Osteoblast (primary cell): ENCODE results near the gene SUPV3L1. TPM values are rescaled to one million over a fixed set of nuclear protein-coding genes. Genes with fewer than 3 reads are reported as not detected.

Experiments
- DNase-seq: peaks from one replicate; pipeline ENCODE4 v3.0.0; 2011; ENCODE audit warnings: low spot score, mixed read lengths; ENCODE audit not compliant: insufficient read length; ENCODE audit errors: missing footprints
- H2AFZ ChIP-seq: 2 replicates; pipeline ENCODE4 v1.6.0; 2011; ENCODE audit warnings: mild to moderate bottlenecking, low read length
- H3K27ac ChIP-seq: 2 replicates; pipeline ENCODE4 v1.5.1; 2011; ENCODE audit warnings: mild to moderate bottlenecking, low read depth, low read length, moderate library complexity
- H3K27me3 ChIP-seq: 2 replicates; pipeline ENCODE4 v1.6.0; 2012; ENCODE audit warnings: mild to moderate bottlenecking, control low read depth, inconsistent platforms, low read length, moderate library complexity; ENCODE audit not compliant: insufficient read depth
- H3K36me3 ChIP-seq: 2 replicates; pipeline ENCODE4 v1.5.1; 2011; ENCODE audit warnings: mild to moderate bottlenecking, low read length, control low read depth, moderate library complexity; ENCODE audit not compliant: insufficient read depth
- H3K4me1 ChIP-seq: 2 replicates; pipeline ENCODE4 v1.5.1; 2011; ENCODE audit warnings: mild to moderate bottlenecking, low read length, control low read depth, moderate library complexity; ENCODE audit not compliant: insufficient read depth
- H3K4me2 ChIP-seq: 2 replicates; pipeline ENCODE4 v1.6.0; 2011; ENCODE audit warnings: mild to moderate bottlenecking, low read length; ENCODE audit not compliant: insufficient read depth
- H3K4me3 ChIP-seq: fragments of 200-600 bp; sonication (generic); 3 replicates; pipeline ENCODE4 v1.5.1; 2012; ENCODE audit warnings: mild to moderate bottlenecking, low read length, inconsistent platforms; ENCODE audit not compliant: insufficient read depth
- H3K79me2 ChIP-seq: 2 replicates; pipeline ENCODE4 v1.6.0; 2012; ENCODE audit warnings: mild to moderate bottlenecking, low read length, control low read depth, inconsistent platforms; ENCODE audit not compliant: insufficient read depth
- H3K9me3 ChIP-seq: 2 replicates; pipeline ENCODE4 v1.5.1; 2011; ENCODE audit warnings: low read depth, low read length, control low read depth
- H4K20me1 ChIP-seq: 2 replicates; pipeline ENCODE4 v1.6.0; 2012; ENCODE audit warnings: mild to moderate bottlenecking, low read length, control low read depth; ENCODE audit not compliant: insufficient read depth
- CTCF ChIP-seq: IDR thresholded peaks from 2 replicates; pipeline ENCODE4 v1.5.1; 2011; ENCODE audit warnings: mild to moderate bottlenecking, low read depth, low read length, moderate library complexity; ENCODE audit errors: extremely low read depth
- total RNA-seq: library from RNA; depleted of rRNA; stranded (reverse); fragments of >200 nt; gene quantifications from 2 replicates; pipeline ENCODE4 v1.2.3, GENCODE V29; 2012

Gene SUPV3L1
- total RNA-seq, 1 donor, result 34.7 TPM

GRCh38 chr10:69186524-69186923, 6.5 kb downstream of the SUPV3L1 start:
- Histone ChIP-seq H3K9me3 (no peaks in the 10 kb centered on the region), H3K79me2 (peaks cover 59% of the 10 kb centered on the region), H3K27ac (no peak overlapping the region), H3K27me3 (no peaks in the 10 kb centered on the region), H2AFZ (no peak overlapping the region), H3K36me3 (peaks cover 39% of the 10 kb centered on the region), H4K20me1 (peaks cover 4% of the 10 kb centered on the region), H3K4me3 (no peak overlapping the region), H3K4me2 (no peak overlapping the region), H3K4me1 (peaks cover 2% of the 10 kb centered on the region)
- TF ChIP-seq CTCF, result no peak
- no peak for DNase-seq

GRCh38 chr10:69201045-69201444, 21.0 kb downstream of the SUPV3L1 start:
- no peak overlapping the region for H3K4me2 ChIP-seq
- no peaks in the 10 kb centered on the region for H4K20me1 ChIP-seq
- no peaks in the 10 kb centered on the region for H3K9me3 ChIP-seq
- no peak for TF ChIP-seq CTCF
- no peak overlapping the region for H3K4me3 ChIP-seq
- no peak overlapping the region for H3K27ac ChIP-seq
- DNase-seq, result no peak
- H2AFZ ChIP-seq, result no peak overlapping the region
- H3K4me1 ChIP-seq, result no peaks in the 10 kb centered on the region
- peaks cover 54% of the 10 kb centered on the region for H3K36me3 ChIP-seq
- no peaks in the 10 kb centered on the region for H3K79me2 ChIP-seq
- no peaks in the 10 kb centered on the region for H3K27me3 ChIP-seq

GRCh38 chr10:69202332-69202731, 22.3 kb downstream of the SUPV3L1 start:
- no peaks in the 10 kb centered on the region for H4K20me1 ChIP-seq
- H3K9me3 ChIP-seq, result no peaks in the 10 kb centered on the region
- H3K79me2 ChIP-seq, result no peaks in the 10 kb centered on the region
- no peak overlapping the region for H3K4me2 ChIP-seq
- H3K27me3 ChIP-seq, result no peaks in the 10 kb centered on the region
- no peak overlapping the region for H2AFZ ChIP-seq
- H3K27ac ChIP-seq, result no peak overlapping the region
- H3K36me3 ChIP-seq, result peaks cover 54% of the 10 kb centered on the region
- DNase-seq, result no peak
- no peak for TF ChIP-seq CTCF
- no peaks in the 10 kb centered on the region for H3K4me1 ChIP-seq
- no peak overlapping the region for H3K4me3 ChIP-seq

GRCh38 chr10:69208761-69209160, 28.7 kb downstream of the SUPV3L1 start:
- no peak overlapping the region for H2AFZ ChIP-seq
- H3K79me2 ChIP-seq, result no peaks in the 10 kb centered on the region
- no peak for TF ChIP-seq CTCF
- H4K20me1 ChIP-seq, result no peaks in the 10 kb centered on the region
- H3K4me1 ChIP-seq, result no peaks in the 10 kb centered on the region
- no peak overlapping the region for H3K4me3 ChIP-seq
- peak; percentile 22 for DNase-seq
- no peaks in the 10 kb centered on the region for H3K9me3 ChIP-seq
- H3K36me3 ChIP-seq, result peaks cover 35% of the 10 kb centered on the region
- no peaks in the 10 kb centered on the region for H3K27me3 ChIP-seq
- no peak overlapping the region for H3K4me2 ChIP-seq
- H3K27ac ChIP-seq, result no peak overlapping the region
